Measurements from ENCODE around the gene MRGPRG.

DNA sequence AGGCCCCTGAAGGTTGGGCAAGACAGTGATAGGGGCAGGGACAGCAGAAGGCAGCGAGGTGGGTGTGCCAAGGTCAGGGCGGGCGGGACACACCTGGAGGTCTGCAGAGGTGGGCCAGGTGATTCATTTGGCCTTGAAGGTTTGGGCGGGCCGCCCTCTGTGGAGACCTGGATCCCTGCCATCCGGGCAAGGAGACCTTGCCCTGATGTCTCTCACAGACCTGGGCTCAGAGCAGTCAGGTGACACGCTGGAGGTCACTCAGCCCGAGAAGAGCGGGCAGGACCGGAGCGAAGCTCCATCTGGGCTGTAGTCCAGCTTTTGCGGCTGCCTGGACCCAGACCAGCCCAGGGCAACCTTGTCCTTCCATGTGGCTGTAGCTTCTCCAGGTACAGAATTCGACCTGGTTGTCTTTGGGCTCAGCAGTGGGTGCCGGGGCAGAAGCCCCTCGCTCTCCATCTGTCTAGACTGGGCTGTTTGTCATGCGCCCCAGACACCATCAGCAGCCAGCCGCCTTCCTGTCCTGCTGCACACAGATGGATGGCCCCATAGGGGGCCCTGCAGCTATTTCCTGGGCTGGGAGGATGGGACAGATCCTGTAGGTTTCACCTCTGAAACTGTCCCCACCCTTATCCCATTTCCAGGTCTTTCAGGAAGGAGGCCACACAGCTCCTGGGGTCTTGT lies 3.1 kb downstream of the MRGPRG start:
- TF ChIP-seq, protein P1, sequence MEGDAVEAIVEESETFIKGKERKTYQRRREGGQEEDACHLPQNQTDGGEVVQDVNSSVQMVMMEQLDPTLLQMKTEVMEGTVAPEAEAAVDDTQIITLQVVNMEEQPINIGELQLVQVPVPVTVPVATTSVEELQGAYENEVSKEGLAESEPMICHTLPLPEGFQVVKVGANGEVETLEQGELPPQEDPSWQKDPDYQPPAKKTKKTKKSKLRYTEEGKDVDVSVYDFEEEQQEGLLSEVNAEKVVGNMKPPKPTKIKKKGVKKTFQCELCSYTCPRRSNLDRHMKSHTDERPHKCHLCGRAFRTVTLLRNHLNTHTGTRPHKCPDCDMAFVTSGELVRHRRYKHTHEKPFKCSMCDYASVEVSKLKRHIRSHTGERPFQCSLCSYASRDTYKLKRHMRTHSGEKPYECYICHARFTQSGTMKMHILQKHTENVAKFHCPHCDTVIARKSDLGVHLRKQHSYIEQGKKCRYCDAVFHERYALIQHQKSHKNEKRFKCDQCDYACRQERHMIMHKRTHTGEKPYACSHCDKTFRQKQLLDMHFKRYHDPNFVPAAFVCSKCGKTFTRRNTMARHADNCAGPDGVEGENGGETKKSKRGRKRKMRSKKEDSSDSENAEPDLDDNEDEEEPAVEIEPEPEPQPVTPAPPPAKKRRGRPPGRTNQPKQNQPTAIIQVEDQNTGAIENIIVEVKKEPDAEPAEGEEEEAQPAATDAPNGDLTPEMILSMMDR (conservative IDR thresholded peaks at IDR 0.05; ENCODE audit: low read depth, low read length), result no peak
- TF ChIP-seq EZH2 (IDR thresholded peaks at IDR 0.05; ENCODE audit: low read length, unreplicated experiment) (no peak), EZH2phosphoT487 (IDR thresholded peaks at IDR 0.05; ENCODE audit: borderline replicate concordance, low read length) (no peak)

Data from PC-3 (cell line).